Gastroesophageal sphincter (tissue), 3 donors: ENCODE measurements around the gene MTG2.

ENCODE experiments used
- POLR2A ChIP-seq, 2 donors: fragments of 450-650 bp; IDR thresholded peaks; one replicate each; pipeline ENCODE4 v1.6.1; 2017; ENCODE audit warnings: antibody characterized with exemption in 2 of 2, mild to moderate bottlenecking in 2 of 2, moderate library complexity in 1 of 2
- TF ChIP-seq, protein P1 (sequence below), 4 experiments: fragments of 200-600 bp in 2 of 4; fragments of 450-650 bp in 2 of 4; sonication (generic) in 1 of 4; IDR thresholded peaks; one replicate each; pipeline ENCODE4 v1.5.1; 2017 to 2019; ENCODE audit warnings: antibody characterized with exemption in 4 of 4, mild to moderate bottlenecking in 2 of 4, moderate library complexity in 2 of 4

DNA sequence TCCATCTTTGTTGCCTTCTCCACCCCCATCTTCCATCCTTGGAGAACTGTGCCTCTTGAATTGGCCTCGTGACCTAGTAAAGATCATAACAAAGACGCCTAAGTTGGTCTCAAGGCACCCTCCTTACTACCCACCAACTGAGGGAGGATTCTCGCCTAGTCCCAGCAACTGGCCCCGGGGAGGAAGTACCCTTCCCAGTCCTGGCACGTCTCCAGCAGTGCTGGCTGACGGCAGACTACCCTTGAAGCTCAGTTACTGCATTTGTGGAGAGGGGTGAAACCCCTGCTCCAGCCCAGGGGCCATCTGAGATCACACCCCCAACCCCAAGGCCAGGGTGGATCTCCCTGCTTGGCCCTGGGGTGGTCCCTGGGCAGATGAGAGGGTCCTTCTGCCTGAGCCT lies 53.4 kb downstream of the MTG2 start:
- no peak for TF ChIP-seq POLR2A (IDR thresholded peaks at IDR 0.05)
- TF ChIP-seq, protein P1, sequence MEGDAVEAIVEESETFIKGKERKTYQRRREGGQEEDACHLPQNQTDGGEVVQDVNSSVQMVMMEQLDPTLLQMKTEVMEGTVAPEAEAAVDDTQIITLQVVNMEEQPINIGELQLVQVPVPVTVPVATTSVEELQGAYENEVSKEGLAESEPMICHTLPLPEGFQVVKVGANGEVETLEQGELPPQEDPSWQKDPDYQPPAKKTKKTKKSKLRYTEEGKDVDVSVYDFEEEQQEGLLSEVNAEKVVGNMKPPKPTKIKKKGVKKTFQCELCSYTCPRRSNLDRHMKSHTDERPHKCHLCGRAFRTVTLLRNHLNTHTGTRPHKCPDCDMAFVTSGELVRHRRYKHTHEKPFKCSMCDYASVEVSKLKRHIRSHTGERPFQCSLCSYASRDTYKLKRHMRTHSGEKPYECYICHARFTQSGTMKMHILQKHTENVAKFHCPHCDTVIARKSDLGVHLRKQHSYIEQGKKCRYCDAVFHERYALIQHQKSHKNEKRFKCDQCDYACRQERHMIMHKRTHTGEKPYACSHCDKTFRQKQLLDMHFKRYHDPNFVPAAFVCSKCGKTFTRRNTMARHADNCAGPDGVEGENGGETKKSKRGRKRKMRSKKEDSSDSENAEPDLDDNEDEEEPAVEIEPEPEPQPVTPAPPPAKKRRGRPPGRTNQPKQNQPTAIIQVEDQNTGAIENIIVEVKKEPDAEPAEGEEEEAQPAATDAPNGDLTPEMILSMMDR (IDR thresholded peaks at IDR 0.05) = no peak
